HL-60 (cell line): ENCODE results near the gene RHOJ.

Source experiments
- CTCF ChIP-seq: IDR thresholded peaks from one replicate; pipeline ENCODE4 v1.5.1; 2011; ENCODE audit warnings: low read length, control low read depth, inconsistent platforms; ENCODE audit not compliant: insufficient read depth
- GABPA ChIP-seq: IDR thresholded peaks from 2 replicates; pipeline ENCODE4 v1.6.1; 2012; ENCODE audit warnings: low read depth
- POLR2AphosphoS5 ChIP-seq: IDR thresholded peaks from 2 replicates; pipeline ENCODE4 v1.6.1; 2012; ENCODE audit warnings: low read depth
- REST ChIP-seq: IDR thresholded peaks from 2 replicates; pipeline ENCODE4 v1.6.1; 2012; ENCODE audit warnings: low read depth; ENCODE audit not compliant: insufficient replicate concordance

- TF ChIP-seq CTCF: no peak
- TF ChIP-seq REST: no peak
- TF ChIP-seq POLR2AphosphoS5: no peak
- TF ChIP-seq GABPA: no peak
These were observed 64.5 kb downstream of the RHOJ start for GRCh38 chr14:63268771-63269170.
